Measurements from ENCODE around the gene ZBTB16. TPM values are rescaled to one million over a fixed set of nuclear protein-coding genes. Genes with fewer than 3 reads are reported as not detected.

ZBTB16 gene
- total RNA-seq, 1 donor: 23.3 TPM

DNA sequence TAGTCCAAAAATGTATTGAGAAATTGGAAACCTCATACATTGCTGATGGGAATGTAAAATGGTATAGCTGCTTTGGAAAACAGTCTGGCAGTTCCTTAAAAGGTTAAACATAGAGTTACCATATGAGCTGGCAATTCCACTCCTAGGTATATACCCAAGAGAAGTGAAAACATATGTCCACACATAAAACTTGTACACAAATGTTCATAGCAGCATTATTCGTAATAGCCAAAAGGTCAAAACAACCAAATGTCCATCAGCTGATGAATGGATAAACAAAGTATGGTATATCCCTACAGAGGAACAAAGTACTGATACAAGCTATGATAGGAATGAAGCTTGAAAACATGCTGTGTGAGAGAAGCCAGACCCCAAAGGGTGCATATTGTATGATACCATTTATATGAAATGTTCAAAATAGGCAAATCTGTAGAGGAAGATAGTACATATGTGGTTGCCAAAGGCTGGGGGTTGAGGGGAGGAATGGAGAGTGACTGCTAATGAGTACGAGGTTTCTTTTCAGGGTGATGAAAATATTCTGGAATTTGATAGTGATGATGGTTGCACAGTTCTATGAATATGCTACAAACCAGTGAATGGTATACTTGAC lies 85.8 kb downstream of the ZBTB16 start:
- H3K4me3 ChIP-seq (ENCODE audit: low read length): no peak overlapping the region
- peaks cover 14% of the 10 kb centered on the region for H3K4me1 ChIP-seq (ENCODE audit: insufficient read depth, low read length)
- H3K27me3 ChIP-seq (ENCODE audit: insufficient read depth, low read length): no peaks in the 10 kb centered on the region
- H3K9me3 ChIP-seq (ENCODE audit: low read depth, low read length): no peaks in the 10 kb centered on the region

DNA sequence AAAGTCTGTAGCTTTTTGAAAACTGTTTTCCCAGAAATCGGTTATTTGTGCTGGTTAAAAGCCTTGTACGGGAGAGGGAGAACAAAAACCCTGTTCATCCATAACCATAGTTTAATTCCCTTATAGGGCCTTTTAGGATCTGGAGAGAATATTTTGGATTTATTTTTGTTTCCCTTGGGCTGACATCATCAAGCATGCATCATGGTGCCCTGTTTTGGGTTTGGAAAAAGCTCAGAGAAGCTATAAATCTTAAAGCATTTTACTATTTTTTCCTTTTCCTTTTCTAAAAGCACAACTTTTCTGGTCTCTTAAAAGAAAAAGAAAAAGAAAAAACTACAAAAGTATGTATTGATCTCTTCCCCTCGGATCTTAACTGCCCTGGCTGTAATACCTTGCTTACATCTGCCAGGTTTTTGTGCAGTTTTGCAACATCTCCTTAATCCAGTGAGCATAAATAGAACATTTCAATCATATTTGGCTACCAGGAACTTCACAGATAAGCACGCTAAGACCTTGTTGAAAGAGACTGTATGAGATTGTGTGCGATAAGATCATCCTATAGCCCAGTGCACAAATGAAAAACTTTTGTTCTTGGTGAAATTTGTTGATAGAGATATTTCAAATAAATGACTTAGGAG lies 88.0 kb downstream of the ZBTB16 start:
- Histone ChIP-seq H3K4me3 (ENCODE audit: low read length) (no peak overlapping the region), H3K27me3 (ENCODE audit: insufficient read depth, low read length) (no peaks in the 10 kb centered on the region), H3K4me1 (ENCODE audit: insufficient read depth, low read length) (peaks cover 17% of the 10 kb centered on the region), H3K9me3 (ENCODE audit: low read depth, low read length) (no peaks in the 10 kb centered on the region)

- Histone ChIP-seq H3K4me3 (ENCODE audit: low read length) (no peak overlapping the region), H3K9me3 (ENCODE audit: low read depth, low read length) (no peaks in the 10 kb centered on the region), H3K4me1 (ENCODE audit: insufficient read depth, low read length) (peaks cover 22% of the 10 kb centered on the region), H3K27me3 (ENCODE audit: insufficient read depth, low read length) (no peaks in the 10 kb centered on the region)
Observed at GRCh38 chr11:114148013-114148382, 88.5 kb downstream of the ZBTB16 start.

DNA sequence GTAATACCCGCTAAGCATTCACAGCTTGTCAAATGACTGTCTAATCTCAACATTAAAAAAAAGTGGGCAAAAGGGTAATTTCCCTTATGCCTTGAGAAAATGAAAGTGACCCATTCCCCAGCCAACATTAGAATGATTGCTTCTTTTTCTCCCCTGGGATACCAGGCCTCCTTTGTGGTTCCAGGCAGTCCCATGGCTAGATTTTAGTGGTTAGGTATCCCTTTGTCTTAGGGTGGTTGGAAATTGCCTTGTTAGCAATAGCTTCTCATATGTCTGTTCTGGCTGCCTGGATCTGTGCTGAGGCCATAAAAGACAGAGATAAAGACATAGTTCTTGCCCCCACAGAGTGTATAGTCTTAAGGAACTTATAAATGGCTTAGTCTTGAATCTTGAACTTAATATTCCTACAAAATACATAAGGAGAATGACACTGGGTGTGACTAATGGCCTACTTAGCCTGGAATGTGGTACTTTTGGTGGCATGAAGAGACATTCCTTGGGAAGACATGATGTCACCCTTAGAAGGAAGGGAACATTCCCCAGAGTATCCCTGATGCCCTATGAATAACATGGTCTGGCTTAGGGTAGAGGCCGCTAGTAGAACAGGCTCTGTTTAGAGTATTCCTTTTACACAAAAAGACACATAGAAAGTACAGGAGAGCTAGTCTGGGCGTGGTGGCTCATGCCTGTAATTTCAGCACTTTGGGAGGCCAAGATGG lies 90.3 kb downstream of the ZBTB16 start:
- H3K9me3 ChIP-seq (ENCODE audit: low read depth, low read length): no peaks in the 10 kb centered on the region
- H3K4me3 ChIP-seq (ENCODE audit: low read length): no peak overlapping the region
- peaks cover 32% of the 10 kb centered on the region for H3K4me1 ChIP-seq (ENCODE audit: insufficient read depth, low read length)
- no peaks in the 10 kb centered on the region for H3K27me3 ChIP-seq (ENCODE audit: insufficient read depth, low read length)

- H3K27me3 ChIP-seq (ENCODE audit: insufficient read depth, low read length): no peaks in the 10 kb centered on the region
- H3K4me3 ChIP-seq (ENCODE audit: low read length): no peak overlapping the region
- peaks cover 40% of the 10 kb centered on the region for H3K4me1 ChIP-seq (ENCODE audit: insufficient read depth, low read length)
- no peaks in the 10 kb centered on the region for H3K9me3 ChIP-seq (ENCODE audit: low read depth, low read length)
Observed at GRCh38 chr11:114150671-114151070, 91.2 kb downstream of the ZBTB16 start.

- Histone ChIP-seq H3K9me3 (ENCODE audit: low read depth, low read length) (no peaks in the 10 kb centered on the region), H3K4me1 (ENCODE audit: insufficient read depth, low read length) (peaks cover 45% of the 10 kb centered on the region), H3K27me3 (ENCODE audit: insufficient read depth, low read length) (no peaks in the 10 kb centered on the region), H3K4me3 (ENCODE audit: low read length) (no peak overlapping the region)
Observed at GRCh38 chr11:114151631-114152030, 92.1 kb downstream of the ZBTB16 start.

GRCh38 chr11:114152162-114152561 lies 92.7 kb downstream of the ZBTB16 start:
- Histone ChIP-seq H3K4me3 (ENCODE audit: low read length) (no peak overlapping the region), H3K27me3 (ENCODE audit: insufficient read depth, low read length) (no peaks in the 10 kb centered on the region), H3K9me3 (ENCODE audit: low read depth, low read length) (no peaks in the 10 kb centered on the region), H3K4me1 (ENCODE audit: insufficient read depth, low read length) (peaks cover 50% of the 10 kb centered on the region)

- no peaks in the 10 kb centered on the region for H3K27me3 ChIP-seq (ENCODE audit: insufficient read depth, low read length)
- H3K9me3 ChIP-seq (ENCODE audit: low read depth, low read length): no peaks in the 10 kb centered on the region
- peaks cover 56% of the 10 kb centered on the region for H3K4me1 ChIP-seq (ENCODE audit: insufficient read depth, low read length)
- H3K4me3 ChIP-seq (ENCODE audit: low read length): no peak overlapping the region
Observed at GRCh38 chr11:114152785-114153184, 93.3 kb downstream of the ZBTB16 start.

- Histone ChIP-seq H3K4me1 (ENCODE audit: insufficient read depth, low read length) (peaks cover 56% of the 10 kb centered on the region), H3K4me3 (ENCODE audit: low read length) (no peak overlapping the region)
Observed at GRCh38 chr11:114153224-114153623, 93.7 kb downstream of the ZBTB16 start.

GRCh38 chr11:114154271-114155047 lies 94.9 kb downstream of the ZBTB16 start:
- Histone ChIP-seq H3K27me3 (ENCODE audit: insufficient read depth, low read length) (no peaks in the 10 kb centered on the region), H3K4me3 (ENCODE audit: low read length) (no peak overlapping the region), H3K4me1 (ENCODE audit: insufficient read depth, low read length) (peaks cover 69% of the 10 kb centered on the region), H3K9me3 (ENCODE audit: low read depth, low read length) (no peaks in the 10 kb centered on the region)

More at GRCh38 chr11:114153224-114153623, 93.7 kb downstream of the ZBTB16 start:
- Histone ChIP-seq H3K9me3 (ENCODE audit: low read depth, low read length) (no peaks in the 10 kb centered on the region), H3K27me3 (ENCODE audit: insufficient read depth, low read length) (no peaks in the 10 kb centered on the region)

DNA sequence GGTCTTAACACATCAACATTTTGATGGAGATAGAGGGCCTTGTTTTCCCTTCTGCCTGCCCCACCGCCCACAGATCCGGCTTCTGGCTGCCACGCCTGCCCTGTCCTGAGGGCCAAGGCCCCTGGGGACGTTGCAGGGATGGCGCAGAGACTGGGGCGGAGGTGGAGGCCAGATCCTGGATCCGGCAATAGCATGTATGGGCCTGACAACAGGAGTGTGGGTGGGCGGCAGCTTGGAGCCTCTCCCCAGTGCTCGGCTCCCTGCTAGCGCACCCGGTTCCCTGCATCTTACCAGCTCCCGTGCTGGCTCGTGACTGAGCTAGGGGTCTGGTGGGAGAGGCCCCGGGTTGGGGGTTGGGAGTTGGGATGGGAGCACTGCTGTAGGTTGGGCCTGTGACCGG lies 95.6 kb downstream of the ZBTB16 start:
- H3K4me1 ChIP-seq (ENCODE audit: insufficient read depth, low read length): peaks cover 75% of the 10 kb centered on the region
- no peak overlapping the region for H3K4me3 ChIP-seq (ENCODE audit: low read length)
- H3K27me3 ChIP-seq (ENCODE audit: insufficient read depth, low read length): no peaks in the 10 kb centered on the region
- no peaks in the 10 kb centered on the region for H3K9me3 ChIP-seq (ENCODE audit: low read depth, low read length)

GRCh38 chr11:114156131-114156581 lies 96.6 kb downstream of the ZBTB16 start:
- Histone ChIP-seq H3K27me3 (ENCODE audit: insufficient read depth, low read length) (no peaks in the 10 kb centered on the region), H3K4me3 (ENCODE audit: low read length) (no peak overlapping the region), H3K4me1 (ENCODE audit: insufficient read depth, low read length) (peaks cover 86% of the 10 kb centered on the region), H3K9me3 (ENCODE audit: low read depth, low read length) (no peaks in the 10 kb centered on the region)

GRCh38 chr11:114156782-114157181 lies 97.3 kb downstream of the ZBTB16 start:
- Histone ChIP-seq H3K4me3 (ENCODE audit: low read length) (no peak overlapping the region), H3K27me3 (ENCODE audit: insufficient read depth, low read length) (no peaks in the 10 kb centered on the region), H3K4me1 (ENCODE audit: insufficient read depth, low read length) (peaks cover 92% of the 10 kb centered on the region), H3K9me3 (ENCODE audit: low read depth, low read length) (no peaks in the 10 kb centered on the region)

DNA sequence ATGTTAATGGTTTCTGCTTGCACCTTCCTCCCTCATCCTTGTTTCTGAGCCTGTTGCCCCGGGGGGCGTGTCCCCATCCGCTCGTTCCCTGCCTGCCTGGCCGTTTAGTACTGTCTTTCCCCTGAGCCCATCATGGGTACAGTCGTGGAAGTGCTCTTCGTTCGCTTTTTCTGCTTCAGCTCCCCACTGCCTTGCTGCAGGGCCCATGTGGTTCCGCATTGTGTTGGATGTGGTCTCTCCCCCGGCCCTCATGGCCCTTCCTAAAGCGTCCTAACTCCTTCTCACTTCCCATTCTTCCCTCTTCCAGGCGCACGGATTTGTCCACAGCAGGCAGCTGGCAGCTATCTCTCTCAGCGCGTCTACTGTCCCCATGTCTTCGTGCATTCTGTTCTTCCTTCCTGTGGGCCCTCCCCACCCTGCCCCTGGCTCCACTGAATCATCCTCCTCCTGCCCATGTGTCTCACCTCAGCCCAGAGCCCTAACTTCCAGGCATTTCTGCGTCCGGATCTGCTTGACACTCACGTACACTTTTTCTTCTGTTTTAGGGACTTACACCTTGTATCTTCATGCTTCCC lies 98.1 kb downstream of the ZBTB16 start:
- peaks cover 95% of the 10 kb centered on the region for H3K4me1 ChIP-seq (ENCODE audit: insufficient read depth, low read length)
- no peaks in the 10 kb centered on the region for H3K9me3 ChIP-seq (ENCODE audit: low read depth, low read length)
- no peaks in the 10 kb centered on the region for H3K27me3 ChIP-seq (ENCODE audit: insufficient read depth, low read length)
- H3K4me3 ChIP-seq (ENCODE audit: low read length): no peak overlapping the region

- no peaks in the 10 kb centered on the region for H3K9me3 ChIP-seq (ENCODE audit: low read depth, low read length)
- peaks cover 93% of the 10 kb centered on the region for H3K4me1 ChIP-seq (ENCODE audit: insufficient read depth, low read length)
- H3K4me3 ChIP-seq (ENCODE audit: low read length): no peak overlapping the region
- no peaks in the 10 kb centered on the region for H3K27me3 ChIP-seq (ENCODE audit: insufficient read depth, low read length)
Observed at GRCh38 chr11:114158421-114158820, 98.9 kb downstream of the ZBTB16 start.
